Astrocyte (in vitro differentiated cells and primary cell): ENCODE data around the gene DLL3. TPM values are rescaled to one million over a fixed set of nuclear protein-coding genes. Genes with fewer than 3 reads are reported as not detected.
A peak's percentile ranks its signal among the peaks of the same experiment; 100 is the strongest.

ENCODE experiments used
- DNase-seq: peaks from one replicate; pipeline ENCODE4 v3.0.0-alpha.2; 2010; ENCODE audit warnings: low read depth
- FAIRE-seq: peaks from 2 replicates; lab custom pipeline; 2011; peaks lifted over from hg19 to GRCh38; lab: Jason Lieb, UNC
- H2AFZ ChIP-seq: 2 replicates; pipeline ENCODE4 v1.6.0; 2012; ENCODE audit warnings: low read depth, low read length, inconsistent platforms
- H3K27ac ChIP-seq: 2 replicates; pipeline ENCODE4 v1.5.1; 2011; ENCODE audit warnings: low read depth, low read length, inconsistent platforms
- H3K27me3 ChIP-seq: 2 replicates; pipeline ENCODE4 v1.6.0; 2011; ENCODE audit warnings: low read length, inconsistent platforms; ENCODE audit not compliant: insufficient read depth
- H3K36me3 ChIP-seq: 2 replicates; pipeline ENCODE4 v1.5.1; 2011; ENCODE audit warnings: low read length, inconsistent platforms; ENCODE audit not compliant: insufficient read depth
- H3K4me1 ChIP-seq: 2 replicates; pipeline ENCODE4 v1.5.1; 2011; ENCODE audit warnings: low read length, inconsistent platforms; ENCODE audit not compliant: insufficient read depth
- H3K4me2 ChIP-seq: 2 replicates; pipeline ENCODE4 v1.6.0; 2012; ENCODE audit warnings: low read length, inconsistent platforms
- H3K4me3 ChIP-seq: 2 replicates; pipeline ENCODE4 v1.5.1; 2011; ENCODE audit warnings: low read depth, mild to moderate bottlenecking, low read length, inconsistent platforms; ENCODE audit not compliant: insufficient read depth
- H3K79me2 ChIP-seq: 2 replicates; pipeline ENCODE4 v1.6.0; 2012; ENCODE audit warnings: mild to moderate bottlenecking, low read length, inconsistent platforms; ENCODE audit not compliant: insufficient read depth
- H3K9ac ChIP-seq: 2 replicates; pipeline ENCODE4 v1.6.0; 2012; ENCODE audit warnings: mild to moderate bottlenecking, low read length, inconsistent platforms
- H3K9me3 ChIP-seq: 2 replicates; pipeline ENCODE4 v1.5.1; 2012; ENCODE audit warnings: low read depth, mild to moderate bottlenecking, low read length, inconsistent platforms; ENCODE audit not compliant: insufficient read depth
- H4K20me1 ChIP-seq: 2 replicates; pipeline ENCODE4 v1.6.0; 2012; ENCODE audit warnings: low read length, inconsistent platforms; ENCODE audit not compliant: insufficient read depth
- H3K27ac Mint-ChIP-seq: one replicate; pipeline ENCODE4 v1.8.0; 2021; ENCODE audit warnings: mild to moderate bottlenecking, mixed read lengths; ENCODE audit not compliant: unreplicated experiment
- H3K27me3 Mint-ChIP-seq: one replicate; pipeline ENCODE4 v1.8.0; 2021; ENCODE audit warnings: low read depth, mixed read lengths; ENCODE audit not compliant: unreplicated experiment
- H3K36me3 Mint-ChIP-seq: one replicate; pipeline ENCODE4 v1.8.0; 2021; ENCODE audit warnings: low read depth, mixed read lengths; ENCODE audit not compliant: unreplicated experiment
- H3K4me1 Mint-ChIP-seq: one replicate; pipeline ENCODE4 v1.8.0; 2021; ENCODE audit warnings: low read depth, mixed read lengths; ENCODE audit not compliant: unreplicated experiment
- H3K4me3 Mint-ChIP-seq: one replicate; pipeline ENCODE4 v1.8.0; 2021; ENCODE audit warnings: mild to moderate bottlenecking, moderate library complexity, mixed read lengths; ENCODE audit not compliant: unreplicated experiment
- H3K9me3 Mint-ChIP-seq: one replicate; pipeline ENCODE4 v1.8.0; 2021; ENCODE audit warnings: mild to moderate bottlenecking, mixed read lengths; ENCODE audit not compliant: unreplicated experiment
- EZH2 ChIP-seq: IDR thresholded peaks from 2 replicates; pipeline ENCODE4 v1.6.1; 2012; ENCODE audit warnings: mild to moderate bottlenecking, low read length, inconsistent platforms; ENCODE audit not compliant: insufficient read depth
- total RNA-seq: library from RNA; stranded (reverse); gene quantifications from 2 replicates; pipeline ENCODE4 v1.2.1, GENCODE V29; 2021
- TF ChIP-seq, protein P1 (sequence below): IDR thresholded peaks from 2 replicates; pipeline ENCODE4 v1.5.1; 2011; ENCODE audit warnings: low read depth, mild to moderate bottlenecking, inconsistent platforms, low read length, moderate library complexity; ENCODE audit not compliant: insufficient read depth

The DLL3 gene
- total RNA-seq, 1 donor from 2014 or later = 0.84 TPM

DNA sequence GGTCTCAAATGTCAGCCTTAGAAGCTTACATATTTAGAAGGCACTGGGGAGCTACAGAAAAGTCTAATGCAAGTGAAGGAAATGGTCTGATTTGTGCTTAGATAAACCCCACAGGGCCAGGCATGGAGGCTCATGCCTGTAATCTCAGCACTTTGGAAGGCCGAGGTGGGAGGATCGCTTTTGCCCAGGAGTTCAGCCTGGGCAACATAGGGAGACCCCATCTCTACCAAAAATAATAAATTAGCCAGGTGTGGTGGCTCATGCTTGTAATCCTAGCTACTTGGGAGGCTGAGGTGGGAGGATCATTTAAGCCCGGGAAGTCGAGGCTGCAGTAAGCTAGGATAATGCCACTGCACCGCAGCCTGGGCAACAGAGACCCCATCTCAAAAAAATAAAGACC lies 2.7 kb upstream of the DLL3 start:
- Mint-ChIP-seq H3K36me3 (peaks cover 4% of the 10 kb centered on the region), H3K27ac (no peak overlapping the region), H3K4me3 (no peak overlapping the region), H3K9me3 (peaks cover 4% of the 10 kb centered on the region), H3K4me1 (peaks cover 5% of the 10 kb centered on the region), H3K27me3 (peaks cover 36% of the 10 kb centered on the region)
- DNase-seq (no peak), FAIRE-seq (no peak)
- H3K9ac ChIP-seq = no peak overlapping the region
- H3K4me1 ChIP-seq = peaks cover 11% of the 10 kb centered on the region
- H3K27ac ChIP-seq = no peak overlapping the region
- H3K4me2 ChIP-seq = no peak overlapping the region
- no peaks in the 10 kb centered on the region for H3K79me2 ChIP-seq
- TF ChIP-seq, protein P1, sequence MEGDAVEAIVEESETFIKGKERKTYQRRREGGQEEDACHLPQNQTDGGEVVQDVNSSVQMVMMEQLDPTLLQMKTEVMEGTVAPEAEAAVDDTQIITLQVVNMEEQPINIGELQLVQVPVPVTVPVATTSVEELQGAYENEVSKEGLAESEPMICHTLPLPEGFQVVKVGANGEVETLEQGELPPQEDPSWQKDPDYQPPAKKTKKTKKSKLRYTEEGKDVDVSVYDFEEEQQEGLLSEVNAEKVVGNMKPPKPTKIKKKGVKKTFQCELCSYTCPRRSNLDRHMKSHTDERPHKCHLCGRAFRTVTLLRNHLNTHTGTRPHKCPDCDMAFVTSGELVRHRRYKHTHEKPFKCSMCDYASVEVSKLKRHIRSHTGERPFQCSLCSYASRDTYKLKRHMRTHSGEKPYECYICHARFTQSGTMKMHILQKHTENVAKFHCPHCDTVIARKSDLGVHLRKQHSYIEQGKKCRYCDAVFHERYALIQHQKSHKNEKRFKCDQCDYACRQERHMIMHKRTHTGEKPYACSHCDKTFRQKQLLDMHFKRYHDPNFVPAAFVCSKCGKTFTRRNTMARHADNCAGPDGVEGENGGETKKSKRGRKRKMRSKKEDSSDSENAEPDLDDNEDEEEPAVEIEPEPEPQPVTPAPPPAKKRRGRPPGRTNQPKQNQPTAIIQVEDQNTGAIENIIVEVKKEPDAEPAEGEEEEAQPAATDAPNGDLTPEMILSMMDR = no peak
- no peak for TF ChIP-seq EZH2
- H3K9me3 ChIP-seq = no peaks in the 10 kb centered on the region
- H2AFZ ChIP-seq = no peak overlapping the region
- peaks cover 2% of the 10 kb centered on the region for H3K36me3 ChIP-seq
- H4K20me1 ChIP-seq = no peaks in the 10 kb centered on the region
- peaks cover 28% of the 10 kb centered on the region for H3K27me3 ChIP-seq
- H3K4me3 ChIP-seq = no peak overlapping the region

DNA sequence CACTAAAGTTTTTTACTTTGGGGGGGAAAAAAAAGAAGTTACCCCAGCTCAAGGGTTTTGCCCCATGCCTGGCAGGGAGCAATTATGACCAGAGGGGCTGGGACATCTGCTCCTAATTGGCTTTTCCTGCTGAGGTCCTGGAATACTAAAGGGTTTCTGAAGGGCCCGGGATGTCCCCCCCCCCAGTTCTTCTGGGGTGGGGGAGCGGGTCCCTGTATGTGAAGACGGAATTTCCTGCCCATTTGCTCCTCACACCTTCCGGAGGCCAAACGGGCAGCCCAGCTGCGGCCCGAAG lies 1.1 kb upstream of the DLL3 start:
- FAIRE-seq = no peak
- Mint-ChIP-seq H3K4me1 (peaks cover 5% of the 10 kb centered on the region), H3K36me3 (no peaks in the 10 kb centered on the region), H3K27ac (no peak overlapping the region), H3K9me3 (peaks cover 4% of the 10 kb centered on the region), H3K27me3 (peaks cover 42% of the 10 kb centered on the region), H3K4me3 (no peak overlapping the region)
- Histone ChIP-seq H3K36me3 (no peaks in the 10 kb centered on the region), H3K79me2 (no peaks in the 10 kb centered on the region), H4K20me1 (no peaks in the 10 kb centered on the region), H3K9ac (no peak overlapping the region), H3K27ac (no peak overlapping the region), H3K9me3 (no peaks in the 10 kb centered on the region), H3K4me1 (peaks cover 11% of the 10 kb centered on the region), H2AFZ (peak overlapping the region; percentile 41), H3K4me3 (peak overlapping the region; percentile 30), H3K4me2 (peak overlapping the region; percentile 79), H3K27me3 (peaks cover 31% of the 10 kb centered on the region)
- TF ChIP-seq, protein P1 = no peak
- no peak for TF ChIP-seq EZH2
- no peak for DNase-seq

- H3K9me3 ChIP-seq = no peaks in the 10 kb centered on the region
- peak overlapping the region; percentile 79 for H3K4me2 ChIP-seq
- H3K27me3 ChIP-seq = peaks cover 31% of the 10 kb centered on the region
- H3K9ac ChIP-seq = no peak overlapping the region
- H2AFZ ChIP-seq = peak overlapping the region; percentile 41
- Mint-ChIP-seq H3K4me1 (peaks cover 5% of the 10 kb centered on the region), H3K9me3 (peaks cover 4% of the 10 kb centered on the region), H3K27me3 (peaks cover 45% of the 10 kb centered on the region), H3K4me3 (peak overlapping the region; percentile 48), H3K36me3 (no peaks in the 10 kb centered on the region), H3K27ac (peak overlapping the region; percentile 64)
- no peaks in the 10 kb centered on the region for H3K36me3 ChIP-seq
- no peak for TF ChIP-seq EZH2
- TF ChIP-seq, protein P1 = peak; percentile 7
- H3K4me3 ChIP-seq = peak overlapping the region; percentile 30
- no peaks in the 10 kb centered on the region for H4K20me1 ChIP-seq
- H3K79me2 ChIP-seq = no peaks in the 10 kb centered on the region
- DNase-seq (peak; percentile 14), FAIRE-seq (no peak)
- H3K4me1 ChIP-seq = peaks cover 11% of the 10 kb centered on the region
- no peak overlapping the region for H3K27ac ChIP-seq
Observed at GRCh38 chr19:39497996-39498797, 550 bp upstream of the DLL3 start.
